Glutamatergic neuron (in vitro differentiated cells): Measurements from ENCODE around the gene GRM7. TPM values are rescaled to one million over a fixed set of nuclear protein-coding genes. Genes with fewer than 3 reads are reported as not detected.

Experiments
- DNase-seq: peaks from one replicate; pipeline ENCODE4 v3.0.0; 2022
- H3K27ac Mint-ChIP-seq: one replicate; pipeline ENCODE4 v1.8.0; 2020; ENCODE audit warnings: mild to moderate bottlenecking, mixed read lengths, inconsistent platforms; ENCODE audit not compliant: unreplicated experiment
- H3K27me3 Mint-ChIP-seq: one replicate; pipeline ENCODE4 v1.8.0; 2020; ENCODE audit warnings: mild to moderate bottlenecking, moderate library complexity, mixed read lengths, inconsistent platforms; ENCODE audit not compliant: unreplicated experiment
- H3K36me3 Mint-ChIP-seq: one replicate; pipeline ENCODE4 v1.8.0; 2020; ENCODE audit warnings: mild to moderate bottlenecking, mixed read lengths, inconsistent platforms; ENCODE audit not compliant: unreplicated experiment
- H3K4me1 Mint-ChIP-seq: one replicate; pipeline ENCODE4 v1.8.0; 2020; ENCODE audit warnings: mild to moderate bottlenecking, low read depth, mixed read lengths, inconsistent platforms; ENCODE audit not compliant: unreplicated experiment
- H3K4me3 Mint-ChIP-seq: one replicate; pipeline ENCODE4 v1.8.0; 2020; ENCODE audit warnings: mild to moderate bottlenecking, mixed read lengths, inconsistent platforms; ENCODE audit not compliant: unreplicated experiment
- H3K9me3 Mint-ChIP-seq: one replicate; pipeline ENCODE4 v1.8.0; 2020; ENCODE audit warnings: mild to moderate bottlenecking, moderate library complexity, mixed read lengths, inconsistent platforms; ENCODE audit not compliant: unreplicated experiment
- CTCF ChIP-seq: fragments of 200-600 bp; sonication (generic); IDR thresholded peaks from one replicate; pipeline ENCODE4 v1.5.0; 2021; ENCODE audit not compliant: partially characterized antibody, unreplicated experiment
- total RNA-seq: library from RNA; stranded (reverse); fragmentation: NEBNext Ultra II Directional; extraction: Animal tissue kit (Norgen Biotek cat#: 25700); gene quantifications from one replicate; pipeline ENCODE4 v1.2.1, GENCODE V29; 2021; ENCODE audit not compliant: unreplicated experiment

Gene GRM7
- total RNA-seq, 1 donor from 2014 or later, result 1.4 TPM

- H3K27ac Mint-ChIP-seq, result no peak overlapping the region
- no peaks in the 10 kb centered on the region for H3K36me3 Mint-ChIP-seq
- no peak for DNase-seq
- no peaks in the 10 kb centered on the region for H3K4me1 Mint-ChIP-seq
- peaks cover 1% of the 10 kb centered on the region for H3K9me3 Mint-ChIP-seq
- H3K27me3 Mint-ChIP-seq, result no peaks in the 10 kb centered on the region
- TF ChIP-seq CTCF, result no peak
- no peak overlapping the region for H3K4me3 Mint-ChIP-seq
These were observed 516.2 kb downstream of the GRM7 start for GRCh38 chr3:7377103-7377502.

- H3K4me1 Mint-ChIP-seq, result no peaks in the 10 kb centered on the region
- no peak overlapping the region for H3K4me3 Mint-ChIP-seq
- H3K27me3 Mint-ChIP-seq, result no peaks in the 10 kb centered on the region
- no peak for TF ChIP-seq CTCF
- no peak for DNase-seq
- no peaks in the 10 kb centered on the region for H3K9me3 Mint-ChIP-seq
- H3K27ac Mint-ChIP-seq, result no peak overlapping the region
- H3K36me3 Mint-ChIP-seq, result no peaks in the 10 kb centered on the region
These were observed 520.8 kb downstream of the GRM7 start for GRCh38 chr3:7381741-7382140.

- Mint-ChIP-seq H3K36me3 (no peaks in the 10 kb centered on the region), H3K27me3 (no peaks in the 10 kb centered on the region), H3K27ac (no peak overlapping the region), H3K9me3 (peaks cover 2% of the 10 kb centered on the region), H3K4me1 (no peaks in the 10 kb centered on the region), H3K4me3 (no peak overlapping the region)
- TF ChIP-seq CTCF, result no peak
- DNase-seq, result no peak
These were observed 521.5 kb downstream of the GRM7 start for GRCh38 chr3:7382293-7383010.

GRCh38 chr3:7385635-7386034 is 524.7 kb downstream of the GRM7 start:
- peaks cover 2% of the 10 kb centered on the region for H3K9me3 Mint-ChIP-seq
- no peaks in the 10 kb centered on the region for H3K4me1 Mint-ChIP-seq
- H3K27ac Mint-ChIP-seq, result no peak overlapping the region
- no peak for DNase-seq
- TF ChIP-seq CTCF, result no peak
- no peaks in the 10 kb centered on the region for H3K36me3 Mint-ChIP-seq
- peaks cover 1% of the 10 kb centered on the region for H3K27me3 Mint-ChIP-seq
- no peak overlapping the region for H3K4me3 Mint-ChIP-seq

- TF ChIP-seq CTCF, result no peak
- Mint-ChIP-seq H3K27ac (no peak overlapping the region), H3K9me3 (peaks cover 2% of the 10 kb centered on the region), H3K4me1 (no peaks in the 10 kb centered on the region), H3K36me3 (no peaks in the 10 kb centered on the region), H3K4me3 (no peak overlapping the region), H3K27me3 (peaks cover 2% of the 10 kb centered on the region)
- DNase-seq, result no peak
These were observed 527.1 kb downstream of the GRM7 start for GRCh38 chr3:7388026-7388425.
